Coronary artery (tissue), 2 donors: ENCODE measurements around the gene MS4A15.

Experiments used
- DNase-seq: peaks from one replicate; pipeline ENCODE4 v3.0.0-alpha.2; 2017; ENCODE audit warnings: low spot score
- H3K27ac ChIP-seq, 2 donors: fragments of 200-600 bp; sonication (generic); one replicate each; pipeline ENCODE4 v1.5.1; 2016 to 2019
- H3K4me3 ChIP-seq: fragments of 200-600 bp; sonication (generic); 2 replicates; pipeline ENCODE4 v1.5.1; 2016; ENCODE audit warnings: mild to moderate bottlenecking, moderate library complexity
- CTCF ChIP-seq: fragments of 200-600 bp; sonication (generic); IDR thresholded peaks from one replicate; pipeline ENCODE4 v1.5.1; 2019; ENCODE audit warnings: antibody characterized with exemption

Gene MS4A15

GRCh38 chr11:60719391-60719790 is 37.3 kb upstream of the MS4A15 start:
- DNase-seq: no peak
- Histone ChIP-seq H3K27ac (no peak overlapping the region), H3K4me3 (no peak overlapping the region)
- TF ChIP-seq CTCF: no peak

GRCh38 chr11:60720460-60720859 is 36.2 kb upstream of the MS4A15 start:
- no peak for TF ChIP-seq CTCF
- Histone ChIP-seq H3K27ac (no peak overlapping the region), H3K4me3 (no peak overlapping the region)
- DNase-seq: no peak

- H3K4me3 ChIP-seq: no peak within 1 kb of the TSS
- no peak for DNase-seq
- H3K27ac ChIP-seq: no peak within 1 kb of the TSS
- no peak for TF ChIP-seq CTCF
These were observed 32.2 kb upstream of the MS4A15 start, which contains the start of gene MS4A18 for GRCh38 chr11:60724420-60724819. Gene MS4A18, plus strand, starts transcription at chr11:60724720.

GRCh38 chr11:60725592-60725991 is 31.1 kb upstream of the MS4A15 start:
- Histone ChIP-seq H3K4me3 (no peak overlapping the region), H3K27ac (no peak overlapping the region)
- TF ChIP-seq CTCF: no peak
- DNase-seq: no peak

- TF ChIP-seq CTCF: no peak
These were observed 25.1 kb upstream of the MS4A15 start for GRCh38 chr11:60731586-60731985.

GRCh38 chr11:60734279-60734678 is 22.4 kb upstream of the MS4A15 start:
- Histone ChIP-seq H3K4me3 (no peak overlapping the region), H3K27ac (no peak overlapping the region)
- DNase-seq: no peak
- TF ChIP-seq CTCF: no peak

More at GRCh38 chr11:60731586-60731985, 25.1 kb upstream of the MS4A15 start:
- no peak for DNase-seq
- no peak overlapping the region for H3K27ac ChIP-seq
- H3K4me3 ChIP-seq: no peak overlapping the region

- Histone ChIP-seq H3K4me3 (no peak overlapping the region), H3K27ac (no peak overlapping the region)
- no peak for DNase-seq
- no peak for TF ChIP-seq CTCF
These were observed 17.6 kb upstream of the MS4A15 start for GRCh38 chr11:60739114-60739513.
